Measurements from ENCODE around the gene SIGLEC1.

The SIGLEC1 gene

DNA sequence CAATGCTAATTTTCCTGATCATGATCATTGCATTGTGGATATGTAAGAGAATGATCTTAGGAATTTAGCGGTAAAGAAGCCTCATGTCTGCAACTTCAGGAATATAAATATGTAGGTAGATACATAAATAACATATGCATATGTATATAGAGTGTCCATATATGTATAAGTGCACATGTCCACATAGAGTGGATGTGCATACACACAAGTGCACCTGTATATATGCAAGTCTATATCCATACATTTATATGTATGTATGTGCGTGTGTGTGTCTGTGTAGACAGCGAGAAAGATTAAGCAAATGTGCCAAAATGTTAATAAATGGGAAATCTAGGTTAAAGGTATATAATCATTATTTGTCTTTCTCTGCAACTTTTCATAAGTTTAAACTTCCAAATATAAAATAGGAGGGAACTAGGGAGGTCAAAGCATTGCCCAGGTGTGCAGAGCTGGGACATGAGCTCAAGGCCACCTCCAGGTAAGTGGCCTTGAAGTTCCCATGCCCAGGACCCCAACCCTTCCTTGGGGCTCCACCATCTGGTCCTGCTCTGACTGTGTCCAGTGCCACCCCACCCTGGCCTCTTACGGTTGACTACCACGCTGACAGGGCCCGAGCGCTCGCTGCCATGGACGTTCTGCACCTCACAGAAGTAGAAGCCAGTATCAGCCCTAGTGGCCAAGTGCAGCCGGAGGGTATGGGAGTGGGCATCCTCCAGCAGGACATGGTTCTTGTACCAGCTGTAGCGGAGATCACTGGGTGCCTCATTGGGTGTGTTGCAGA is 9.6 kb downstream of the SIGLEC1 start:
- no peak for DNase-seq

GRCh38 chr20:3701061-3701998 is 11.1 kb downstream of the SIGLEC1 start:
- no peak for DNase-seq

DNA sequence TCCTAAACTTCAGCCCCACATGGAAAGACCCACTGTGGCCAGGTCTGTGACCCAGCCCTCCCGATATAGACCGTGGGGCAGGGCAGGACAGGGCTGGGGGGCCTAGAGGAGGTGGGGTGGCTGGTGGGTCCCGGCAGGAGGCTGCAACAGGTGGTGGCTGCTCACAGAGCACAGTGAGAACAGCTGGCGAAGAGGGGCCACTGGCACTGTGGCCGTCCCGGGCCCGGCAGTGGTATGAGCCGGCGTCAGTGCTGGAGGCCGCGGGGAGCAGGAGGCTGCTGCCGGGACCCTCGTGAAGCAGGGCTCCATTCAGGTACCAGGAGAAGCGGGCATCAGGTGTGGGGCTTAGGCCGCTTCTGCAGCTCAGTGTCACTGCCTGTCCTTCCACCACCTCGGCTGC is 13.4 kb downstream of the SIGLEC1 start:
- DNase-seq = no peak

DNA sequence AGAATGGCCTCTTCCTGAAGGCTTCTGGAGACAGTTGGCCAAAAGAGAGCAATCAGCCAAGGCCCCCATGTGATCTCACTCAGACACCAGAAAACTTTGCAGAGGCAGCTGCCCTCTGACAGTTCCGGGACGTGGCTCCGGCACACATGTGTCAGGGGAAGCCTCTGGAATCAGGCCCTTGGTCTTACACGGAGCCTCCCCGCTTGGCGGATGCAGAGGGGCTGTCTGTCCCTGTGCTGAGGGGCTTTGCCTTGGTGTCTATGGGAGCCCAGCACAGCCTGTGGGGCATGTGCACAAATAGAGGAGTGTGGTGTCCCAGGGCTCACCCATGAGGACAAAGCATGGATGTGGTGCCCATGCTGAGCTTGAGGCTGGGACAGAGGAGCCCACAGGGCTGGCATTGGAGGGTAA is 13.8 kb downstream of the SIGLEC1 start:
- no peak for DNase-seq

- DNase-seq = no peak
These were observed 14.7 kb downstream of the SIGLEC1 start for GRCh38 chr20:3697588-3698305.

GRCh38 chr20:3696745-3697587 is 15.4 kb downstream of the SIGLEC1 start:
- no peak for DNase-seq

- DNase-seq = no peak
These were observed 16.2 kb downstream of the SIGLEC1 start for GRCh38 chr20:3696200-3696599.

- no peak for DNase-seq
These were observed 17.5 kb downstream of the SIGLEC1 start for GRCh38 chr20:3694864-3695263.

DNA sequence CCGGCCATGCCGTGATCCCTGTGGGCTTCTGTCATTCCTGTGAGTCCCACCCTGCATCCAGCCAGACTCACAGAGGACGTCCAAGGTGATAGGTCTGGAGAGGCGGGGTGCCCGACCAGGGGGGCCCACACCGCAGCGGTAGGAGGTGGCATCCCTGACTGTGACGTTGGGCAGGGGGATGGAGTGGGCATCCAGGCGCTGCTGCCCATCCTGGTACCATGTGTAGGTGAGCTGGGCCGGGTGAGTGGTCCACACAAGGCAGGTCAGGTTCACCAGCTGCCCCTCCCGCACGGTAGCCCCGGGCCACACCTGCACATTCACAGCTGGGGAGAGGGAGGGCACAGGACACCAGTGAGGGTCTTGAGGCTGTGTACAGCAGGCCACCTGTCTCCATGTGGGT is 19.0 kb downstream of the SIGLEC1 start:
- DNase-seq = no peak

GRCh38 chr20:3692706-3693294 is 19.6 kb downstream of the SIGLEC1 start:
- no peak for DNase-seq

DNA sequence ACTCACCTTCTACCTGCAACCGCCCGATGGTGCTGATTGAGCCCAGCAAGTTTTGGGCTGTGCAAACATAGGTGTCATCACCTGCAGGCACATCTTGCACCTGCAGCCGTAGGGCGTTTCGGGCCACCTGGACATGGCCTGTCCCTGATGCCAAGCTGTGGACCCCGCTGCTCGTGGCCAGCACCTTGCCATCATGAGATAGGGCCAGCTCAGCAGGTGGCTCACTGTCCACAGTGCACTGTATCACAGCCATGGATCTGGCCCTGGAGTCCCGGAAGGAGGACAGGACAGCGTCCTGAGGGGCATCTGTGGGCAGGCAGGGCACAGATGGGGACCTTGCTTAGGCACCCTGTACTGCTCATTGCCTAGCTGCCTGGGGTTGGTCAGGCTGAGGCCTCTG is 20.5 kb downstream of the SIGLEC1 start:
- no peak for DNase-seq

- no peak for DNase-seq
These were observed 21.1 kb downstream of the SIGLEC1 start for GRCh38 chr20:3691306-3691705.

GRCh38 chr20:3690413-3690812 is 22.0 kb downstream of the SIGLEC1 start:
- DNase-seq = no peak

GRCh38 chr20:3689978-3690377 is 22.4 kb downstream of the SIGLEC1 start:
- no peak for DNase-seq

DNA sequence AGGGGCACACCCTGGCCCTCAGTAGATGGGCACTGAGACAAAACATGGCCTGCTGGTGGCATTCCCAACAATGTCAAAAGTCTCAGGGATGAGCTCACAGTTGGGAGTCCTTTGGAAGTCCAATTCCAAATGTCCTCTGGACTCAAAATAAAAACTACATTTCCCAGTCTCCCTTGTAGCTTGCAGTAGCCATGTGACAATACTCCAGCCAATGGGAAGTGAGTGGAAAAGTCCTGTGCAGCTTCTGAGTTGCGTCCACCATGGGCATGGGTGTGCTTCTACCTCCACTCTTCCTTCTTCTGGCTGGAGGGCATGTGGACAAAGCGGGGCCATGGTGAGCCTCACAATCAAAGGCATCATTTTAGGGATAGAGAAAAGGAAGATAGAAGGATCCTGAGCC is 24.7 kb downstream of the SIGLEC1 start:
- peak in 8 of 56 donors; percentile 8 to 34 (median 15) for DNase-seq

- DNase-seq = peak in 40 of 56 donors; percentile 17 to 80 (median 39)
These were observed 25.5 kb downstream of the SIGLEC1 start for GRCh38 chr20:3686867-3687321.

DNA sequence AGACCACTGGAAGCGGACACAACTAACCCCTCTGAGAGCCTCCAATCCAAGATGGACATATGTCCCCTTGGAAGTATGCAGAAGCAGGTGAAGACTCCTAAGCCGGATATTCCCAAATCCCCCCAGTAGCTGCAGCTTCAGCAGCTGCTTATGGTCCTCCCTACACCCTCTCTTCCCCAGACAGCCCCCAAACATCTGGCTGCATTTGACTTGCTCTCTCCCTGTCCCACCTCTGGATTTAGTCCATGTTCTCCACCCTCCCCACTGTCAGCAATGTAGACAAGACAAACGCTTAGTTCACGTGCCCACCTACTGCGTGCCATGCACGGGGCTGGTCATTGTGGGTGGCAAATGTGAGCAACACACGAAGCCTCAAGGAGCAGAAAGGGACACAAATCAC is 26.0 kb downstream of the SIGLEC1 start:
- no peak for DNase-seq

DNA sequence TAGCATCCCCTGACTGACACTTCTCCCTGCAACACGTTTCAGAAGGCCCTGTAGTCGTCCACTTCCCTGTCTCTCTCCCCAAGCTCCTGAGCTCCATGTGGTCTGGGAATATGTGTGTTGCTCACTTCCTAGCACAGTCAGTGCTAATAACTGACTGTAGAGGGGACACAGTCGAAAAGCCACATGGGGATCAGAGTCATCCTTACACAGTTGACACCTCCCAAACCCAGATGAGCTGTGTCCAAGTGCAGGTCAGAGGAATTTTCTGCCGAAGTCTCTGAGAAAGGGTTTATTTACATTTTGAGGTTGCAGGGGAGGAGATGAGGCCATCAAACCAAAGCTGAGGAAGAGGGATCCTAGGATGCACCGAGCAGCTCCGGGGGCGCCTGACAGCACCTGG is 27.1 kb downstream of the SIGLEC1 start:
- no peak for DNase-seq

- DNase-seq = peak in 1 of 56 donors; percentile 30
These were observed 30.2 kb downstream of the SIGLEC1 start, which contains the start of gene ADAM33 for GRCh38 chr20:3681931-3682781. TSS of gene ADAM33 (minus strand) at chr20:3682010. CDS start at chr20:3682004, 6 bp downstream.
